ENCODE results near the gene PAX9. TPM values are rescaled to one million over a fixed set of nuclear protein-coding genes. Genes with fewer than 3 reads are reported as not detected.
A peak's percentile ranks its signal among the peaks of the same experiment; 100 is the strongest.

PAX9 gene
- 0.22 TPM for polyA plus RNA-seq (2013, experiment 1 of 2; ENCODE audit: insufficient read length)
- polyA plus RNA-seq (2013, experiment 2 of 2; ENCODE audit: insufficient read length), result 0.24 TPM

- DNase-seq, result peak; percentile 74
Observed at GRCh38 chr14:36661506-36662257, at the start of gene PAX9. Gene PAX9 (plus strand): TSS chr14:36661860. CDS start chr14:36662090, 230 bp downstream.

GRCh38 chr14:36617824-36618223 is 43.8 kb upstream of the PAX9 start:
- DNase-seq, result no peak

- no peak for DNase-seq
Observed at GRCh38 chr14:36618641-36619040, 43.0 kb upstream of the PAX9 start.

- DNase-seq, result no peak
Observed at GRCh38 chr14:36619131-36619530, 42.5 kb upstream of the PAX9 start.

- DNase-seq, result no peak
Observed at GRCh38 chr14:36619853-36620252, 41.8 kb upstream of the PAX9 start.

- DNase-seq, result no peak
Observed at GRCh38 chr14:36625014-36625413, 36.6 kb upstream of the PAX9 start.

GRCh38 chr14:36625436-36625835 is 36.2 kb upstream of the PAX9 start:
- DNase-seq, result no peak

GRCh38 chr14:36626151-36626550 is 35.5 kb upstream of the PAX9 start:
- DNase-seq, result no peak

- DNase-seq, result no peak
Observed at GRCh38 chr14:36627981-36628380, 33.7 kb upstream of the PAX9 start.

- no peak for DNase-seq
Observed at GRCh38 chr14:36633580-36633979, 28.1 kb upstream of the PAX9 start.

- no peak for DNase-seq
Observed at GRCh38 chr14:36646664-36647416, 14.8 kb upstream of the PAX9 start.

- no peak for DNase-seq
Observed at GRCh38 chr14:36647417-36647823, 14.2 kb upstream of the PAX9 start.

- peak; percentile 31 for DNase-seq
Observed at GRCh38 chr14:36647824-36648753, 13.6 kb upstream of the PAX9 start.

- no peak for DNase-seq
Observed at GRCh38 chr14:36649872-36650650, 11.6 kb upstream of the PAX9 start.

GRCh38 chr14:36652542-36653201 is 9.0 kb upstream of the PAX9 start:
- no peak for DNase-seq

GRCh38 chr14:36653413-36653812 is 8.2 kb upstream of the PAX9 start:
- DNase-seq, result no peak

- DNase-seq, result no peak
Observed at GRCh38 chr14:36653962-36654793, 7.5 kb upstream of the PAX9 start.

GRCh38 chr14:36654794-36655381 is 6.8 kb upstream of the PAX9 start:
- no peak for DNase-seq

GRCh38 chr14:36655571-36655962 is 6.1 kb upstream of the PAX9 start:
- DNase-seq, result no peak
